ENCODE data around the gene KLHDC7B. TPM values are rescaled to one million over a fixed set of nuclear protein-coding genes. Genes with fewer than 3 reads are reported as not detected.

KLHDC7B gene
- total RNA-seq, 4 donors from 2014 or later: 0.17 TPM; not detected in 3

- H3K36me3 ChIP-seq: peaks cover 38 to 75% (median 73%) of the 10 kb centered on the region in 4 donors
- TF ChIP-seq CTCF (IDR thresholded peaks at IDR 0.05): no peak
- no peak for TF ChIP-seq POLR2AphosphoS5 (IDR thresholded peaks at IDR 0.05)
- no peak for TF ChIP-seq POLR2A (IDR thresholded peaks at IDR 0.05; ENCODE audit: low read depth)
- no peak for TF ChIP-seq EP300 (IDR thresholded peaks at IDR 0.05)
- no peaks in the 10 kb centered on the region for H3K27me3 ChIP-seq
- no peak overlapping the region for H3K27ac ChIP-seq (replicated peaks in 1 of 4)
- DNase-seq (ENCODE audit: extremely low spot score): no peak
- H3K4me1 ChIP-seq: peaks cover 15 to 30% (median 25%) of the 10 kb centered on the region in 4 donors
- no peak overlapping the region for H3K4me3 ChIP-seq
- WGBS: 84% methylated on average over 4 of the region's 10 CpGs
- intact Hi-C loops (cut with DNase I): no loop called here
- no peaks in the 10 kb centered on the region for H3K9me3 ChIP-seq
These were observed 24.0 kb upstream of the KLHDC7B start for GRCh38 chr22:50521710-50522109.

GRCh38 chr22:50522208-50522805 lies 23.4 kb upstream of the KLHDC7B start:
- Histone ChIP-seq H3K27ac (replicated peaks in 1 of 4) (no peak overlapping the region), H3K4me3 (no peak overlapping the region), H3K36me3 (peaks cover 37 to 69% (median 67%) of the 10 kb centered on the region in 4 donors), H3K4me1 (peaks cover 20 to 36% (median 31%) of the 10 kb centered on the region in 4 donors), H3K9me3 (no peaks in the 10 kb centered on the region), H3K27me3 (no peaks in the 10 kb centered on the region)
- 92% methylated on average over 8 of the region's 15 CpGs for WGBS
- intact Hi-C loops (cut with DNase I): no loop called here
- DNase-seq (ENCODE audit: extremely low spot score): no peak
- TF ChIP-seq EP300 (IDR thresholded peaks at IDR 0.05): no peak

- no peak for TF ChIP-seq POLR2A (IDR thresholded peaks at IDR 0.05; ENCODE audit: low read depth)
- TF ChIP-seq EP300 (IDR thresholded peaks at IDR 0.05): no peak
- TF ChIP-seq POLR2AphosphoS5 (IDR thresholded peaks at IDR 0.05): no peak
- no peak for TF ChIP-seq CTCF (IDR thresholded peaks at IDR 0.05)
- Histone ChIP-seq H3K27ac (replicated peaks in 1 of 4) (no peak overlapping the region), H3K9me3 (no peaks in the 10 kb centered on the region), H3K36me3 (peaks cover 30 to 63% (median 61%) of the 10 kb centered on the region in 4 donors), H3K27me3 (no peaks in the 10 kb centered on the region), H3K4me3 (no peak overlapping the region), H3K4me1 (peaks cover 21 to 41% (median 32%) of the 10 kb centered on the region in 4 donors)
- WGBS: 92% methylated on average over 11 of the region's 22 CpGs
- DNase-seq (ENCODE audit: extremely low spot score): no peak
- intact Hi-C loops (cut with DNase I): no loop called here
These were observed 22.8 kb upstream of the KLHDC7B start for GRCh38 chr22:50522806-50523438.

GRCh38 chr22:50523458-50523805 lies 22.3 kb upstream of the KLHDC7B start:
- H3K36me3 ChIP-seq: peaks cover 30 to 58% (median 56%) of the 10 kb centered on the region in 4 donors
- intact Hi-C loops (cut with DNase I): no loop called here
- peaks cover 21 to 44% (median 32%) of the 10 kb centered on the region in 4 donors for H3K4me1 ChIP-seq
- H3K9me3 ChIP-seq: no peaks in the 10 kb centered on the region
- no peaks in the 10 kb centered on the region for H3K27me3 ChIP-seq
- H3K4me3 ChIP-seq: no peak overlapping the region
- no peak for TF ChIP-seq POLR2A (IDR thresholded peaks at IDR 0.05; ENCODE audit: low read depth)
- no peak for TF ChIP-seq POLR2AphosphoS5 (IDR thresholded peaks at IDR 0.05)
- no peak for TF ChIP-seq CTCF (IDR thresholded peaks at IDR 0.05)
- no peak for TF ChIP-seq EP300 (IDR thresholded peaks at IDR 0.05)
- WGBS: 93% methylated on average over 14 of the region's 16 CpGs
- H3K27ac ChIP-seq (replicated peaks in 1 of 4): no peak overlapping the region
- no peak for DNase-seq (ENCODE audit: extremely low spot score)

- no peaks in the 10 kb centered on the region for H3K9me3 ChIP-seq
- peaks cover 21 to 47% (median 38%) of the 10 kb centered on the region in 4 donors for H3K4me1 ChIP-seq
- peak overlapping the region; percentile 64 to 75 (median 68) for H3K4me3 ChIP-seq
- H3K36me3 ChIP-seq: peaks cover 25 to 52% (median 50%) of the 10 kb centered on the region in 4 donors
- intact Hi-C loops (cut with DNase I): loop anchor here (2.0 kb wide), 1 partner anchor 15 kb away; the partner anchor contains the start of gene NCAPH2
- TF ChIP-seq CTCF (IDR thresholded peaks at IDR 0.05) (no peak), EP300 (IDR thresholded peaks at IDR 0.05) (no peak), POLR2AphosphoS5 (IDR thresholded peaks at IDR 0.05) (no peak), POLR2A (IDR thresholded peaks at IDR 0.05; ENCODE audit: low read depth) (no peak)
- WGBS: 80% methylated on average over 18 of the region's 25 CpGs
- H3K27me3 ChIP-seq: peaks cover 0 to under 1% (median 0%) of the 10 kb centered on the region in 4 donors
- DNase-seq (ENCODE audit: extremely low spot score): no peak
- no peak overlapping the region for H3K27ac ChIP-seq (replicated peaks in 1 of 4)
These were observed 21.7 kb upstream of the KLHDC7B start for GRCh38 chr22:50523806-50524675.
